HFFc6 (cell line): ENCODE measurements around the gene CALML5. TPM values are rescaled to one million over a fixed set of nuclear protein-coding genes. Genes with fewer than 3 reads are reported as not detected.

Source experiments
- DNase-seq: peaks from one replicate; pipeline ENCODE4 v3.0.0-alpha.2; 2018
- H3K27ac Mint-ChIP-seq: 2 replicates; pipeline ENCODE4 v1.8.0; 2020; ENCODE audit warnings: mild to moderate bottlenecking, mixed read lengths
- H3K27me3 Mint-ChIP-seq: 2 replicates; pipeline ENCODE4 v1.8.0; 2021; ENCODE audit warnings: mild to moderate bottlenecking, moderate library complexity, mixed read lengths; ENCODE audit not compliant: insufficient read depth
- H3K36me3 Mint-ChIP-seq: 2 replicates; pipeline ENCODE4 v1.8.0; 2021; ENCODE audit warnings: low read depth, mixed read lengths
- H3K4me1 Mint-ChIP-seq: 2 replicates; pipeline ENCODE4 v1.8.0; 2020; ENCODE audit warnings: low read depth, mixed read lengths
- H3K4me3 Mint-ChIP-seq: 2 replicates; pipeline ENCODE4 v1.8.0; 2020; ENCODE audit warnings: mild to moderate bottlenecking, moderate library complexity, mixed read lengths
- H3K9me3 Mint-ChIP-seq: 2 replicates; pipeline ENCODE4 v1.8.0; 2020; ENCODE audit warnings: mild to moderate bottlenecking, mixed read lengths
- total RNA-seq, 6 experiments: library from RNA; stranded (reverse); fragmentation: NEBNext Ultra II Directional; extraction: Animal tissue kit (Norgen Biotek cat#: 25700); gene quantifications; 2 replicates in 1 of 6; 3 replicates in 5 of 6; pipeline ENCODE4 v1.2.3, GENCODE V29; 2021
- TF ChIP-seq, protein P1 (sequence below): fragments of 200-600 bp; sonication (generic); IDR thresholded peaks from 2 replicates; pipeline ENCODE4 v1.5.0; 2021; ENCODE audit warnings: antibody characterized with exemption, mild to moderate bottlenecking

The CALML5 gene
- total RNA-seq, 6 experiments from 2014 or later = not detected

DNA sequence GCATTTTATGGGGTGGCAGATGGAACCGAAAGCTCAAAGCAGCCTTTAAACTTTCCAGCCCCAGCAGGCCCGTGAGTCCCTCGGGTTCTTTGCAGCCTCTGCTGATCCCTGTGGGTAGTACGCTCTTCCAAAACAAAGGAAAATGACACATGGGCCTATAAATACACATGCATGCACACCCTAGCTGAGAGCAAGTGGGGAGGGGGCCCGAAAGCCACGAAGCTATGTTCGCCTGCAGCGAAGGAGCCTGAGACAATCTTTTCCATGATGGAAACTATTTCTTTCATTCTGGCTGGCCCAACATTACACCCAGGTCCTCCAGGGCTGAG is 32.2 kb downstream of the CALML5 start:
- DNase-seq = peak; percentile 20
- Mint-ChIP-seq H3K27ac (peak overlapping the region; percentile 82; the same call in 1 of the 2 replicates), H3K36me3 (peaks cover 9% of the 10 kb centered on the region; the same call in 1 of the 2 replicates), H3K9me3 (peaks cover 4% of the 10 kb centered on the region), H3K4me3 (no peak overlapping the region), H3K27me3 (peaks cover 5% of the 10 kb centered on the region), H3K4me1 (peaks cover 55% of the 10 kb centered on the region)
- TF ChIP-seq, protein P1, sequence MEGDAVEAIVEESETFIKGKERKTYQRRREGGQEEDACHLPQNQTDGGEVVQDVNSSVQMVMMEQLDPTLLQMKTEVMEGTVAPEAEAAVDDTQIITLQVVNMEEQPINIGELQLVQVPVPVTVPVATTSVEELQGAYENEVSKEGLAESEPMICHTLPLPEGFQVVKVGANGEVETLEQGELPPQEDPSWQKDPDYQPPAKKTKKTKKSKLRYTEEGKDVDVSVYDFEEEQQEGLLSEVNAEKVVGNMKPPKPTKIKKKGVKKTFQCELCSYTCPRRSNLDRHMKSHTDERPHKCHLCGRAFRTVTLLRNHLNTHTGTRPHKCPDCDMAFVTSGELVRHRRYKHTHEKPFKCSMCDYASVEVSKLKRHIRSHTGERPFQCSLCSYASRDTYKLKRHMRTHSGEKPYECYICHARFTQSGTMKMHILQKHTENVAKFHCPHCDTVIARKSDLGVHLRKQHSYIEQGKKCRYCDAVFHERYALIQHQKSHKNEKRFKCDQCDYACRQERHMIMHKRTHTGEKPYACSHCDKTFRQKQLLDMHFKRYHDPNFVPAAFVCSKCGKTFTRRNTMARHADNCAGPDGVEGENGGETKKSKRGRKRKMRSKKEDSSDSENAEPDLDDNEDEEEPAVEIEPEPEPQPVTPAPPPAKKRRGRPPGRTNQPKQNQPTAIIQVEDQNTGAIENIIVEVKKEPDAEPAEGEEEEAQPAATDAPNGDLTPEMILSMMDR = 0 out of 2 replicates have a peak, but pooled peaks have one; percentile 9

DNA sequence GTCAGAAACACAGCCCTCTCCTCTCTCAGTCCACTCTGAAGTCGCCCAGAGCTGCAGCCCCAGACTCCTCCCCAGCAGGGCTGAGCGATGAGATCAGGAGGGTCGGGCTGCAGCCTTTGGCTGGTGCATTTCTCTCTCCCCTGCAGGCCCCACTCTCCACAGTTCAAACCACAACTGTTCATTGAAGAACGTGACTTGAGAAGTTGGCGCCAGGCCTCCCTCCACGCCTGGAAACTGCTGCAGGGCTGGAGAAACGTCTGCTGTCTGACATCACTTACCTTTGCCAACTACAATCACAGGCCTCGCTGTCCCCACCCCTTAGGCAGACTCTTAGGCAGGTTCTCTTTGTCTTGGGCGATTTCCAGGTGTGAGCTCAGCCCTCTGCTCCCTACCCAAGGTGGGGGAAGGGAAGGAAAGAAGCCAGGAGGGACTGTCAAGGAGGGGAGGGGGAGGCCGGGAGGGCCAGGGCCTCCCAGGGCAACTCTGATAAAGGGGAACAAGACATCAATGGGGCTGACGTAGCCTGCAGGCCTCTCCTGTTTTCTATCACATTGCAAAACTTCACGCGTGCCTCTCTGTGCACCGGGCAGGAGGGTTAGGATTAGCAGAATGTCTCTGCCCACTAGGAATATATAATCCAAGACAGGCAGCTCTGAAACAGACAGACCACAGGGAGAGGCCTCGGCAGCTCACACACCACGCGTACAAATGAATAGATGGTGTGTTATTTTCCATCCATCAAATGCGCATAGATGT is 32.7 kb downstream of the CALML5 start:
- Mint-ChIP-seq H3K9me3 (peaks cover 4% of the 10 kb centered on the region), H3K27ac (peak overlapping the region; percentile 82), H3K36me3 (peaks cover 9% of the 10 kb centered on the region; the same call in 1 of the 2 replicates), H3K4me1 (peaks cover 57% of the 10 kb centered on the region), H3K27me3 (peaks cover 5% of the 10 kb centered on the region), H3K4me3 (peak overlapping the region; percentile 68)
- TF ChIP-seq, protein P1 = no peak
- DNase-seq = peak; percentile 87

DNA sequence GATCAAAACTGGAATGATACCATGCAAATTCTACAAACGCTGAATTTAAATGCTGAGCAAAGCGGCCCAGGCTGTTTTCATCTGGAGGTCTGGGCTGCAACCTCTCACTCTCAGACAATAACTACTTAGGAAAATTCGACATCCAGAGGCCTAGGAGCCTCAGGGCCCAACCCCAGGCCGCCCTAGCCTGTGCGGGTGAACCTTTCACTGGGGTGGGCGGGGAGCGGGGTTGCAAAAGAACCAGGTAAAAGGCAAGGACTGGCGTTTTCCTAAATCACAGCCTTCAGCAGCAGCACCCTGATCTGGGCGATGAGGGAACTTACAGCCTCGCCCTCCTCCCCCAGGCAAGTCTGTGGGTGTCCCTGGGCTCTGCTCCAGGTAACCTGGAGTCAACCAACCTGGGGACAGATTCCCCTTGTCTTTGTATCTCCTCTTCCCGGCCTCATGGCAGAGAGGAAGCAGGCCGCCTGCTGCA is 33.4 kb downstream of the CALML5 start:
- Mint-ChIP-seq H3K4me1 (peaks cover 63% of the 10 kb centered on the region), H3K4me3 (peak overlapping the region; percentile 68), H3K9me3 (peaks cover 4% of the 10 kb centered on the region), H3K27me3 (peaks cover 3% of the 10 kb centered on the region), H3K27ac (peak overlapping the region; percentile 82), H3K36me3 (peaks cover 9% of the 10 kb centered on the region; the same call in 1 of the 2 replicates)
- TF ChIP-seq, protein P1 = no peak
- DNase-seq = no peak

DNA sequence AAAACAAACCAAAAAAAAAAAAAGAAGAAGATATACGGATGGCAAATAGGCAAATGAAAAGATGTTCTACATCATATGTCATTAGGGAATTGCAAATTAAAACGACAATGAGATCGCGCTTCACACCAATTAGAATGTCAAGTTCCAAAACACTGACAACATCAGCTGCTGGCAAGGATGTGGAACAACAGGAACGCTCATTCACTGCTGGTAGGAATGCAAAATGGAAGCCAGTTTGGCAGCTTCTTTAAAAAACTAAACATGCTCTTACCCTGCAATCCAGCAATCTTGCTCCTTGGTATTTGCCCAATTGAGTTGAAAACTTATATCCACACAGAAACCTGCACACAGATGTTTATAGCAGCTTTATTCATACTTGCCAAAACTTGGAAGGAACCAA is 34.8 kb downstream of the CALML5 start:
- no peak overlapping the region for H3K4me3 Mint-ChIP-seq

DNA sequence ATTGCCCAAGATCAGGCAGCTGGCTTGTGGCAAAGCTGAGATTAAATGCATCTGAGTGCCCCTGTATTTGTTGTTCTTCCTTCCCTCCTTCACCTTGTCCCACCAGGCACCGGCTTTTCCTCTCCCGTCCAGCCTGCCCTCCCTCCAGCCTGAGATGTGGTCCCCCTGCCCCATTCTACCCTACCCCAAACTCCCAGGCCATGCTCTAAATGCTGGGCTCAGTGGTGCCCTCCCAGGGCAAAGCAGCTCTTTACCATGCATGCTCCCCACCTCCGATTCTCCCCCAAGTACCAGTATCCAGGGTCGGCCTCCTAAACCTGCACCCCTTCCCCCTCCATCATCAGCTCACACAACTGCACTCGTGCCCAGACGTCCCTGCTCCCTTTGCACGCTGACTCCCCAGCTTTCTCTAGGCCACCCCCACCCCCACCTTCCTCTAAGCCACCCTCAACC is 36.5 kb downstream of the CALML5 start:
- Mint-ChIP-seq H3K4me1 (peaks cover 74% of the 10 kb centered on the region), H3K36me3 (peaks cover 22% of the 10 kb centered on the region), H3K27me3 (peaks cover 1% of the 10 kb centered on the region), H3K4me3 (peak overlapping the region; percentile 68), H3K27ac (peak overlapping the region; percentile 80), H3K9me3 (peaks cover under 1% of the 10 kb centered on the region)
- DNase-seq = no peak
- TF ChIP-seq, protein P1 = no peak

More for the DNA sequence above, 34.8 kb downstream of the CALML5 start:
- Mint-ChIP-seq H3K9me3 (peaks cover 4% of the 10 kb centered on the region), H3K36me3 (peaks cover 9% of the 10 kb centered on the region), H3K27ac (no peak overlapping the region), H3K4me1 (peaks cover 70% of the 10 kb centered on the region), H3K27me3 (peaks cover 1% of the 10 kb centered on the region)
- TF ChIP-seq, protein P1 = 0 out of 2 replicates have a peak, but pooled peaks have one; percentile 12
- DNase-seq = no peak
